ENCODE results near the gene RAMACL. TPM values are rescaled to one million over a fixed set of nuclear protein-coding genes. Genes with fewer than 3 reads are reported as not detected.

RAMACL gene
- total RNA-seq, 1 experiment from 2014 or later, result 3.6 TPM

DNA sequence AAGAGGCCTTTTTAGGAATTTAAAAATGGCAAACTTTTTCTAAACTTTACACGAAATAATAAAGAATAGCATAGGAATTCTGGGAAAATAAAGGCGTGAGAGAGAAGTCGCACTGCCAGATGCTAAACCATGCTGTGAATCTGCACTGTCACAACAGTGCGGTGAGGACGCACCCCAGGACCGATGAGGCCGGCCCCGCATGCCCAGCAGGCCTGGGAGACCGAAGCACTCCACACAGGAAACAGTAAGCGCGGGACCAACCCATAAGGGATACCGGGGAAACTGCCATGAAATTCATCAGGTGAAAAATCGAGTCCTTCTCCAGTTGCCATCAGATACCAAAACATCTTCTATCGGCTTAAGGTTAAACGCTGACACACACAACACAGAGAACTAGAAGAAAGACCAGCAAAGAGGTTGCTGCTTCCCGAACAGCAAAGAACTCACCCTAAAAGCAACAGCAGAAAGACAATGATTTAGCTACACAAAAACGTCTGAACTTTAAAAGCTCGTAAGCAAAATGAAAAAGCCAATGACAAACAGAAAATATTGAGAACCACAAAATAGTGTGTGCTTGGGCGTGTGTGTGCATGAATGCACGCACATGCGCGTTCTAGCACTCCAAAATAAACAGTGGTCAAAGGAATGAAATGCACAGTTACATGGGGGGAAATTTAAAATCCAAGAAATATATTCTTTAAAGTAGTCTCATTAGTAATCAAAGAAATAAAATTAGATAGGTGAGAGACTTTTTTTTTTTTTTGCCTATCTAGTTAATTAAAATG is 15.4 kb downstream of the RAMACL start:
- DNase-seq, result no peak
- no peaks in the 10 kb centered on the region for H3K79me2 ChIP-seq (ENCODE audit: low read length)
- no peaks in the 10 kb centered on the region for H3K36me3 ChIP-seq (ENCODE audit: insufficient read depth, low read length)
- H4K20me1 ChIP-seq (ENCODE audit: insufficient read depth, low read depth, low read length), result no peaks in the 10 kb centered on the region
- no peak overlapping the region for H3K27ac ChIP-seq (ENCODE audit: low read length)
- no peak overlapping the region for H3K4me3 ChIP-seq (ENCODE audit: low read length)
- no peak overlapping the region for H2AFZ ChIP-seq (ENCODE audit: low read length)
- H3K4me1 ChIP-seq (ENCODE audit: low read length), result peaks cover 48% of the 10 kb centered on the region
- no peak overlapping the region for H3K4me2 ChIP-seq (ENCODE audit: low read depth, low read length, poor library complexity, severe bottlenecking)
- no peaks in the 10 kb centered on the region for H3K9me2 ChIP-seq (replicated peaks; ENCODE audit: insufficient read depth, low read length)
- no peaks in the 10 kb centered on the region for H3K9me3 ChIP-seq (ENCODE audit: low read length)
- H3K27me3 ChIP-seq (ENCODE audit: low read length), result no peaks in the 10 kb centered on the region
- H3K9ac ChIP-seq (ENCODE audit: low read length), result no peak overlapping the region

DNA sequence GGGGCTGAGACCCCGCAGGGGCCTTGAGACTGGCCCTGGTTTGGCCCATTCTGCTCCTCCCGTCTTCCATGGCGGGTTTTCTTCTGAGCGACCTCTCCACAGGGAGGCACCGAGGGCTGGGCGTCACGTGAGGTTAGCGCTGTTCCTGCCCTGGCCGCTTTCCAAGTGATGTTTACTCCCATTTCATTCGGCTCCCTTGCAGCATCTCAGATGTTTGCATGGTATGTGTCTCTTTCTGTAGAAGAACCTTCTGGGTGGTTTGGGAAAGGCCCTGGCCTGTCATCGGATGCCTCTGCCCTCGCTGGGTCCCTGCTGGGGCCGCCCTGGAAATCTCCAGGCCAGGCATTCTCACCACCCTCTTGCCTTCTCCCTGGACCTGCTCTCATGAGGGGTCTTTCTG is 17.3 kb downstream of the RAMACL start:
- Histone ChIP-seq H2AFZ (ENCODE audit: low read length) (no peak overlapping the region), H3K79me2 (ENCODE audit: low read length) (no peaks in the 10 kb centered on the region), H3K9me3 (ENCODE audit: low read length) (no peaks in the 10 kb centered on the region), H3K27ac (ENCODE audit: low read length) (no peak overlapping the region), H3K4me1 (ENCODE audit: low read length) (peaks cover 46% of the 10 kb centered on the region), H3K4me3 (ENCODE audit: low read length) (no peak overlapping the region), H3K9me2 (replicated peaks; ENCODE audit: insufficient read depth, low read length) (no peaks in the 10 kb centered on the region), H3K9ac (ENCODE audit: low read length) (no peak overlapping the region), H3K36me3 (ENCODE audit: insufficient read depth, low read length) (no peaks in the 10 kb centered on the region), H3K4me2 (ENCODE audit: low read depth, low read length, poor library complexity, severe bottlenecking) (no peak overlapping the region), H4K20me1 (ENCODE audit: insufficient read depth, low read depth, low read length) (no peaks in the 10 kb centered on the region), H3K27me3 (ENCODE audit: low read length) (no peaks in the 10 kb centered on the region)
- no peak for DNase-seq

DNA sequence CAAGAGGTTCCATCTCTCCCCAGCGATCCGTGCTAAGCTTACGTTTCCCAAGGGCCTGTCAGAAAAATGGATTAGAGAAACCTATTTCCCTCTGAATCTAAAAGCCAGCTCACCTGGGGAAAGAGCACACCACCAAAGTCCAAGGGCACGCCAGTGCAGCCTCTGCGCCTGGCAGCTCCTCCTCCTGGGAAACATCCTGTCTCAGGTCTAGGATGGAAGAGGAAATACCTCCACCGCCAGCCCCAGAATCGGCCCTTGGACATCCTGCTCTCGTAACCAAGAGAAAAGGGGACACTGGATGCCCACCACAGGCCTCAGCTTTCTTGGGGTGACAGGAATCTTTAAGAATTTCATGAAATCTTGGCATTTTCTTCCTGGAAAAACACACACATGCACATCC is 18.7 kb downstream of the RAMACL start:
- peaks cover 33% of the 10 kb centered on the region for H3K4me1 ChIP-seq (ENCODE audit: low read length)
- no peaks in the 10 kb centered on the region for H3K9me2 ChIP-seq (replicated peaks; ENCODE audit: insufficient read depth, low read length)
- no peak overlapping the region for H3K27ac ChIP-seq (ENCODE audit: low read length)
- H3K27me3 ChIP-seq (ENCODE audit: low read length), result no peaks in the 10 kb centered on the region
- no peak for DNase-seq
- no peak overlapping the region for H3K9ac ChIP-seq (ENCODE audit: low read length)
- no peak overlapping the region for H3K4me2 ChIP-seq (ENCODE audit: low read depth, low read length, poor library complexity, severe bottlenecking)
- no peak overlapping the region for H3K4me3 ChIP-seq (ENCODE audit: low read length)
- no peaks in the 10 kb centered on the region for H3K36me3 ChIP-seq (ENCODE audit: insufficient read depth, low read length)
- no peaks in the 10 kb centered on the region for H3K79me2 ChIP-seq (ENCODE audit: low read length)
- no peaks in the 10 kb centered on the region for H4K20me1 ChIP-seq (ENCODE audit: insufficient read depth, low read depth, low read length)
- no peaks in the 10 kb centered on the region for H3K9me3 ChIP-seq (ENCODE audit: low read length)
- H2AFZ ChIP-seq (ENCODE audit: low read length), result no peak overlapping the region

GRCh38 chr6:166567107-166567506 is 19.4 kb downstream of the RAMACL start:
- Histone ChIP-seq H4K20me1 (ENCODE audit: insufficient read depth, low read depth, low read length) (no peaks in the 10 kb centered on the region), H3K36me3 (ENCODE audit: insufficient read depth, low read length) (no peaks in the 10 kb centered on the region), H3K27me3 (ENCODE audit: low read length) (no peaks in the 10 kb centered on the region), H2AFZ (ENCODE audit: low read length) (no peak overlapping the region), H3K9ac (ENCODE audit: low read length) (no peak overlapping the region), H3K4me2 (ENCODE audit: low read depth, low read length, poor library complexity, severe bottlenecking) (no peak overlapping the region), H3K4me1 (ENCODE audit: low read length) (peaks cover 32% of the 10 kb centered on the region), H3K9me2 (replicated peaks; ENCODE audit: insufficient read depth, low read length) (no peaks in the 10 kb centered on the region), H3K27ac (ENCODE audit: low read length) (no peak overlapping the region), H3K4me3 (ENCODE audit: low read length) (no peak overlapping the region), H3K9me3 (ENCODE audit: low read length) (no peaks in the 10 kb centered on the region), H3K79me2 (ENCODE audit: low read length) (no peaks in the 10 kb centered on the region)
- no peak for DNase-seq

DNA sequence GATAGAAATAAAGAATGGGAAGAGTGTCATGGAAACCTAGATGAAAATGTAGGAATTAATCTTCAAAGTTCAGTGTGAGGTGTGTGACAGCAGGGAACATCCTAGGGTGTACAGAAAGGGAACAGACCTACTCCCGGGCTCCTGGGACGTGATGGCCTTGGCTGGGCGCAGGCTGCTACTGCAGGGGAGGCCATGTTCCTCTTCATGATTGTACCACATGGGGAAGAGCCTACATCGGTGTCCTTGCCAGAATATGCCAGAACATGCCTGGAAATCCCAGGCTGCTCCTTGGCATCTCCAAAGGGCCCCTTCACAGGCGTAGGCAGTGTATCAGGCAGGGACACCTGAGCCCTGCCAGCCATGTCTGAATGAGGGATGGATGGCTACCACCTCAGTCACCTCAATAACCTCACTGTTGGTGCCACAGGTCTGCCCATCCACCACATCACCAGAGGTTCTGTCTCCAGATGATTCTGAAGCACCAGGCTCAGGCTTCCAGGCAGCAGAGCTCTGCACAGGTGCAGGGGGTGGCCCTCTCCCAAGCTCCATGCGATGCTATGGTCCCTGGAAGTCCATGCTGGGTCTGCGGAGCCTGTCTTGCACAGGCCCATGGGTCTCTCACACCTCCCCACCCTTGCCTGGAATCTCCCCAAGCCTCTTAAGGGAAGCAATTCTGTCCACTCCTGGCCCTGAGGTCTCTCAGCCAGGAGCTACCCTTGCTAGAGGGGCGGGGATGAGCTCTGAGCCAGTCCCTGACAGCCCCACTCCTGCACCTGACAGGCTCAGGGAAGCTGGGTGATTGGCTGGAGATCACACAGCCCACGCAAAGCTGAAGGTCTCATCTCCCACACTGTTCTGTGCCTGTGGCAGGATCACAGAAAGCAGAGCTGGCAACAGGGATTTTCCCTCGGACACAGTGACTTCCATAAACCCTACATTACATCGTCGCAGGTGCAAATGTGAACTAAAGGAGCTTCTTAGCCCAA is 20.2 kb downstream of the RAMACL start:
- Histone ChIP-seq H3K9me3 (ENCODE audit: low read length) (no peaks in the 10 kb centered on the region), H3K4me1 (ENCODE audit: low read length) (peaks cover 35% of the 10 kb centered on the region), H2AFZ (ENCODE audit: low read length) (no peak overlapping the region), H3K79me2 (ENCODE audit: low read length) (no peaks in the 10 kb centered on the region), H4K20me1 (ENCODE audit: insufficient read depth, low read depth, low read length) (no peaks in the 10 kb centered on the region), H3K27me3 (ENCODE audit: low read length) (no peaks in the 10 kb centered on the region), H3K9me2 (replicated peaks; ENCODE audit: insufficient read depth, low read length) (no peaks in the 10 kb centered on the region), H3K27ac (ENCODE audit: low read length) (no peak overlapping the region), H3K9ac (ENCODE audit: low read length) (no peak overlapping the region), H3K4me3 (ENCODE audit: low read length) (no peak overlapping the region), H3K36me3 (ENCODE audit: insufficient read depth, low read length) (no peaks in the 10 kb centered on the region), H3K4me2 (ENCODE audit: low read depth, low read length, poor library complexity, severe bottlenecking) (no peak overlapping the region)
- DNase-seq, result no peak

DNA sequence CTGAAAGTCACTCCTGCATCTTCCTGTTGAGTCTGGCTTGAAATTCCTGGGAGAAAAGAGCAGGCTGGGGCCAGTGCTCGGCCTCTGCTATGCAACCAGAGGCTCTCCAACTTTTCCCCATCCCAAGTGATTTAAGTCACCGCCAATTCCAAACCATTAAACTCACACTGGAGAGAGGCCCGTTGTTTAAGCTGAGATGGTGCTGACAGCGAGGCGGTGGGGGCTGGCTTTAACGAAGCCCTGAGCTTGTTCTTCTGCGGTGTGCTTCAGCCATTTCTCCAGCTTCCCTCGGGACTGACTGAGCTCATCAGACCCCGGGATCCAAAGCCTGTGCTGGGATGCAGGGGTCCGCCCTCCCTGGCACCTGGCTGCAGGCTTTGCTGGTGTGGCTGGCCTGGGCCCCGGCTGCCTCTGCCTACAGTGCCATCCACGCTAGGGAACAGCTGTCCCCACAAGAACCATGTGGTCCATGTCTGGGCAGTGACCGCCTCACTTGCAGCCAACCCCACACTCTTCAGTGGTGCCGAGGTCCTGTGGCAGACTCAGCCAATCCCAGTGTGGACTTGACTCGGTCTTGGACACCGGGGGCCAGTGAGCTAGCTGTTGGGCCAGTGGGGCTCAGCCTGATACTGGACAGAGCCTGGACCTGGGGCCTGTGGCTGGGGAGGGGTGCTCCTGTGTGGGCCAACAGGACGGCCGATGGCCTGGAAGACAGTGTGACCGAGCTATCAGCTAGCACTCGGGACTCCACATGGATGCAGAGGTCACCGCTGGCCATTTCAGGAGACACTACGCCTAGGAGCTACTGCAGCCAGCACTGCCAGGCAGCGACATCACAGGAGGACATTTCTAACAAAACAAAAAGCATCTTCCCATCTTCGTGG is 21.2 kb downstream of the RAMACL start:
- Histone ChIP-seq H3K9me2 (replicated peaks; ENCODE audit: insufficient read depth, low read length) (no peaks in the 10 kb centered on the region), H3K27ac (ENCODE audit: low read length) (no peak overlapping the region), H4K20me1 (ENCODE audit: insufficient read depth, low read depth, low read length) (no peaks in the 10 kb centered on the region), H3K4me1 (ENCODE audit: low read length) (peaks cover 35% of the 10 kb centered on the region), H3K4me2 (ENCODE audit: low read depth, low read length, poor library complexity, severe bottlenecking) (no peak overlapping the region), H2AFZ (ENCODE audit: low read length) (no peak overlapping the region), H3K27me3 (ENCODE audit: low read length) (no peaks in the 10 kb centered on the region), H3K36me3 (ENCODE audit: insufficient read depth, low read length) (no peaks in the 10 kb centered on the region), H3K9me3 (ENCODE audit: low read length) (no peaks in the 10 kb centered on the region), H3K4me3 (ENCODE audit: low read length) (no peak overlapping the region), H3K79me2 (ENCODE audit: low read length) (no peaks in the 10 kb centered on the region), H3K9ac (ENCODE audit: low read length) (no peak overlapping the region)
- DNase-seq, result no peak

GRCh38 chr6:166563805-166564204 is 22.7 kb downstream of the RAMACL start:
- Histone ChIP-seq H3K36me3 (ENCODE audit: insufficient read depth, low read length) (no peaks in the 10 kb centered on the region), H2AFZ (ENCODE audit: low read length) (no peak overlapping the region), H3K27me3 (ENCODE audit: low read length) (no peaks in the 10 kb centered on the region), H3K9me2 (replicated peaks; ENCODE audit: insufficient read depth, low read length) (no peaks in the 10 kb centered on the region), H3K4me1 (ENCODE audit: low read length) (peaks cover 32% of the 10 kb centered on the region), H4K20me1 (ENCODE audit: insufficient read depth, low read depth, low read length) (no peaks in the 10 kb centered on the region), H3K9ac (ENCODE audit: low read length) (no peak overlapping the region), H3K4me2 (ENCODE audit: low read depth, low read length, poor library complexity, severe bottlenecking) (no peak overlapping the region), H3K27ac (ENCODE audit: low read length) (no peak overlapping the region), H3K9me3 (ENCODE audit: low read length) (no peaks in the 10 kb centered on the region), H3K79me2 (ENCODE audit: low read length) (no peaks in the 10 kb centered on the region), H3K4me3 (ENCODE audit: low read length) (no peak overlapping the region)
- no peak for DNase-seq

All from Karpas-422 (cell line).